ENCODE measurements around the gene C16orf82.

GRCh38 chr16:27110524-27110896 is 43.8 kb downstream of the C16orf82 start:
- no peak for TF ChIP-seq POLR2A (IDR thresholded peaks at IDR 0.05; ENCODE audit: low read depth, low read length)
- TF ChIP-seq POLR2AphosphoS5 (IDR thresholded peaks at IDR 0.05; ENCODE audit: low read depth, low read length): no peak
